K562 (cell line): ENCODE data around the gene MTMR3. TPM values are rescaled to one million over a fixed set of nuclear protein-coding genes. Genes with fewer than 3 reads are reported as not detected.

Experiments
- ASH1L ChIP-seq: fragments of 450-650 bp; IDR thresholded peaks from 2 replicates; pipeline ENCODE4 v1.6.1; 2018; ENCODE audit warnings: borderline replicate concordance, mild to moderate bottlenecking, low read depth; ENCODE audit not compliant: partially characterized antibody
- CBX1 ChIP-seq: sonication (generic); IDR thresholded peaks from 2 replicates; pipeline ENCODE4 v1.6.1; 2016; ENCODE audit warnings: antibody characterized with exemption, low read depth, mild to moderate bottlenecking
- CEBPB ChIP-seq: fragments of 450-650 bp; IDR thresholded peaks from 2 replicates; pipeline ENCODE4 v1.6.1; 2016; ENCODE audit warnings: missing genetic modification characterization, missing compliant biosample characterization
- GATA2 ChIP-seq: sonication (generic); formaldehyde crosslinking; IDR thresholded peaks from 2 replicates; pipeline ENCODE4 v1.4.0; 2020; ENCODE audit warnings: mild to moderate bottlenecking, missing genetic modification reagents
- HDAC3 ChIP-seq: fragments of 450-650 bp; IDR thresholded peaks from 2 replicates; pipeline ENCODE4 v1.6.1; 2018; ENCODE audit warnings: borderline replicate concordance, mild to moderate bottlenecking, moderate library complexity; ENCODE audit not compliant: partially characterized antibody
- IRF2 ChIP-seq: sonication (generic); formaldehyde crosslinking; IDR thresholded peaks from 2 replicates; pipeline ENCODE4 v1.8.1; 2022; ENCODE audit warnings: mild to moderate bottlenecking, missing genetic modification reagents
- LCOR ChIP-seq: sonication (generic); formaldehyde crosslinking; IDR thresholded peaks from 2 replicates; pipeline ENCODE4 v1.8.0; 2022; ENCODE audit warnings: mild to moderate bottlenecking, missing genetic modification reagents
- MLX ChIP-seq, 2 experiments: fragments of 450-650 bp in 1 of 2; sonication (generic) in 1 of 2; formaldehyde crosslinking; conservative IDR thresholded peaks; 2 replicates each; pipeline versions ENCODE4 v1.4.0 to v1.8.1; 2020 to 2022; ENCODE audit warnings: mild to moderate bottlenecking in 1 of 2, missing genetic modification reagents in 1 of 2
- NR0B1 ChIP-seq: fragments of 450-650 bp; IDR thresholded peaks from one replicate; pipeline ENCODE4 v1.6.1; 2018; ENCODE audit warnings: mild to moderate bottlenecking, moderate library complexity; ENCODE audit not compliant: partially characterized antibody
- POLR2G ChIP-seq: fragments of 200-400 bp; formaldehyde crosslinking; IDR thresholded peaks from 2 replicates; pipeline ENCODE4 v1.6.1; 2017; ENCODE audit warnings: low read depth, mild to moderate bottlenecking, antibody characterized with exemption, low read length, moderate library complexity
- POU5F1 ChIP-seq: fragments of 150-350 bp; IDR thresholded peaks from 2 replicates; pipeline ENCODE4 v1.6.1; 2014; ENCODE audit warnings: borderline replicate concordance, low read length, low read depth, mild to moderate bottlenecking; ENCODE audit not compliant: partially characterized antibody
- SETDB1 ChIP-seq: IDR thresholded peaks from one replicate; pipeline ENCODE4 v1.6.1; 2012; ENCODE audit warnings: low read length, control low read depth, inconsistent platforms
- SP1 ChIP-seq: sonication (generic); formaldehyde crosslinking; IDR thresholded peaks from 2 replicates; pipeline ENCODE4 v1.8.1; 2022; ENCODE audit warnings: mild to moderate bottlenecking, missing genetic modification reagents
- SUPT5H ChIP-seq: fragments of 450-650 bp; IDR thresholded peaks from 2 replicates; pipeline ENCODE4 v1.6.1; 2016
- U2AF1 ChIP-seq: fragments of 200-400 bp; formaldehyde crosslinking; optimal IDR thresholded peaks from 2 replicates; pipeline ENCODE3; 2017; ENCODE audit warnings: mild to moderate bottlenecking, low read depth, low read length, moderate library complexity
- ZNF184 ChIP-seq: sonication (generic); formaldehyde crosslinking; IDR thresholded peaks from 2 replicates; pipeline ENCODE4 v1.5.0; 2020; ENCODE audit warnings: missing genetic modification reagents
- ZNF407 ChIP-seq: fragments of 450-650 bp; IDR thresholded peaks from 2 replicates; pipeline ENCODE4 v1.6.1; 2016; ENCODE audit warnings: low read depth
- polyA plus RNA-seq, 8 experiments: library from polyadenylated mRNA; depleted of rRNA in 4 of 8; stranded (reverse) in 5 of 8; unstranded in 3 of 8; fragments of >200 nt; fragmentation: Nextera tagmentation in 2 of 8; fragmentation: Illumina TruSeq in 1 of 8; extraction: Ambion mirVana in 2 of 8; extraction: Trizol in 1 of 8; gene quantifications; 2 replicates each; pipeline versions ENCODE4 v1.2.1 to v1.2.3, GENCODE V29; 2011 to 2014; ENCODE audit warnings: inconsistent platforms in 1 of 8, missing spikeins in 1 of 8
- total RNA-seq, 7 experiments: library from RNA; depleted of rRNA in 6 of 7; stranded (reverse); fragments of >200 nt in 6 of 7; fragmentation: Illumina TruSeq in 2 of 7; extraction: Trizol in 2 of 7; gene quantifications; 2 replicates each; pipeline versions ENCODE4 v1.2.1 to v1.2.3, GENCODE V29; 2011 to 2021; ENCODE audit warnings: low replicate concordance in 1 of 7
- TF ChIP-seq, protein P1 (sequence below): fragments of 450-650 bp; formaldehyde crosslinking; IDR thresholded peaks from 2 replicates; pipeline ENCODE4 v1.4.0; 2020; ENCODE audit warnings: mild to moderate bottlenecking, moderate library complexity

The MTMR3 gene
- total and polyA plus RNA-seq, 9 of the 15 experiments (the other 6 are each of a cell fraction or from before 2014, with no cell fraction given) = 1.6 to 13.7 (median 7.9) TPM

GRCh38 chr22:29840498-29840897, 42.5 kb upstream of the MTMR3 start (continued):
- TF ChIP-seq ZNF407 (no peak), SP1 (no peak), CBX1 (no peak), POU5F1 (no peak), GATA2 (CRISPR knock-in tag) (0 out of 2 replicates have a peak, but pooled peaks have one; percentile 40), CEBPB (tag) (peak; percentile 76), HDAC3 (peak; percentile 43), MLX (CRISPR knock-in tag; conservative IDR thresholded peaks at IDR 0.05) (no peak), LCOR (no peak), SUPT5H (no peak), U2AF1 (no peak), SETDB1 (no peak), IRF2 (CRISPR knock-in tag) (no peak), POLR2G (no peak), ZNF184 (CRISPR knock-in tag) (no peak), NR0B1 (no peak), ASH1L (no peak)
- TF ChIP-seq, protein P1, sequence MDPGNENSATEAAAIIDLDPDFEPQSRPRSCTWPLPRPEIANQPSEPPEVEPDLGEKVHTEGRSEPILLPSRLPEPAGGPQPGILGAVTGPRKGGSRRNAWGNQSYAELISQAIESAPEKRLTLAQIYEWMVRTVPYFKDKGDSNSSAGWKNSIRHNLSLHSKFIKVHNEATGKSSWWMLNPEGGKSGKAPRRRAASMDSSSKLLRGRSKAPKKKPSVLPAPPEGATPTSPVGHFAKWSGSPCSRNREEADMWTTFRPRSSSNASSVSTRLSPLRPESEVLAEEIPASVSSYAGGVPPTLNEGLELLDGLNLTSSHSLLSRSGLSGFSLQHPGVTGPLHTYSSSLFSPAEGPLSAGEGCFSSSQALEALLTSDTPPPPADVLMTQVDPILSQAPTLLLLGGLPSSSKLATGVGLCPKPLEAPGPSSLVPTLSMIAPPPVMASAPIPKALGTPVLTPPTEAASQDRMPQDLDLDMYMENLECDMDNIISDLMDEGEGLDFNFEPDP (CRISPR knock-in tag) = no peak
